Astrocyte of the spinal cord (primary cell): ENCODE results near the gene SELENOS.

Experiments used
- DNase-seq: peaks from one replicate; pipeline ENCODE4 v3.0.0; 2011; ENCODE audit warnings: low read depth, low spot score
- H3K4me3 ChIP-seq: 2 replicates; pipeline ENCODE4 v1.5.1; 2011; ENCODE audit warnings: low read depth, mild to moderate bottlenecking, low read length, moderate library complexity
- CTCF ChIP-seq: IDR thresholded peaks from 2 replicates; pipeline ENCODE4 v1.5.1; 2012; ENCODE audit warnings: low read depth, mild to moderate bottlenecking, low read length, inconsistent platforms
- in situ Hi-C: cut with HindIII; loops from 2 replicates; pipeline ENCODE4 v1.10.0; 2017; ENCODE audit warnings: low sequenced_read_pairs

SELENOS gene

DNA sequence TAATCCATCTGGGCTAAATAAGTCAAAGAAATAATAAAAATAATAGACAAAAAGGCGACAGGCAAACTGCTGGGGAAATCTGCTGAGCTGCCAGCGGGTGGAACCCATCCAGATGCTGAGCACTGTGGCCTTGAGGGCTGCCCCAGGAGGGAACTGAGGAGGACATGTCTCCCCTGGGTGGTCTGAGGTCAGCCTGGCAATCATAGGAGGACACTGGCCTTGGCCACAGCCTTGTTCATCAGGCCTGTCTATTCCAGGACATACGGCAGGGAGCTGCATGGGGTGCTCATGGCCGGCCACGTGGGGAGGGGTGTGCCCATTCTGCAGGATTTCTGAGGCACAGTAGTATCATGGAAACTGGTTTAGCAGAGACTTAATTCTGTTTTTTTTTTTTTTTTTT, 39.2 kb upstream of the SELENOS start:
- in situ Hi-C loops: no loop called here
- TF ChIP-seq CTCF: no peak
- H3K4me3 ChIP-seq: no peak overlapping the region
- DNase-seq: no peak

DNA sequence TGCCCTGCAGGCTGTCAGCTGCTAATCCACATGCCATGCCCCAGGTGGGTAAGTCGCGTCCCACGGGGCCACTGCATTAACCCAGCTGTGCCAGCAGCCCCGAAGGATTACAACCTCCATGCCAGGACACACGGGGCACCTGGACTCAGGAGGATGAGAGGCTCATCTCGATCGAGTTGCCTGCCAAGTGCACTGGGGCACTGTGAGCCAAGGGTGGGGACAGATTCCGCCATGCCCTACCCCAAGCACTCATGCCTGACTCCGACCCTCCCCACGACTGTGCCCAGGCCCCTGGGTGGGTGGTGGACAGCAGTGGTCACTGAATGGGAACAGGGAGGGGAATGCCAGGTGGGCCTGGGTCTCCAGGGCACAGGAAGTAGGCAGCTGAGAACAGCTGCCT, 38.5 kb upstream of the SELENOS start:
- in situ Hi-C loops: no loop called here
- TF ChIP-seq CTCF: no peak
- H3K4me3 ChIP-seq: no peak overlapping the region
- DNase-seq: no peak

- no peak for TF ChIP-seq CTCF
- DNase-seq: no peak
- in situ Hi-C loops: no loop called here
- no peak overlapping the region for H3K4me3 ChIP-seq
Measured at GRCh38 chr15:101314336-101315125, 37.2 kb upstream of the SELENOS start.

- no peak for TF ChIP-seq CTCF
- H3K4me3 ChIP-seq: no peak overlapping the region
- in situ Hi-C loops: no loop called here
- no peak for DNase-seq
Measured at GRCh38 chr15:101313041-101313761, 35.9 kb upstream of the SELENOS start.

DNA sequence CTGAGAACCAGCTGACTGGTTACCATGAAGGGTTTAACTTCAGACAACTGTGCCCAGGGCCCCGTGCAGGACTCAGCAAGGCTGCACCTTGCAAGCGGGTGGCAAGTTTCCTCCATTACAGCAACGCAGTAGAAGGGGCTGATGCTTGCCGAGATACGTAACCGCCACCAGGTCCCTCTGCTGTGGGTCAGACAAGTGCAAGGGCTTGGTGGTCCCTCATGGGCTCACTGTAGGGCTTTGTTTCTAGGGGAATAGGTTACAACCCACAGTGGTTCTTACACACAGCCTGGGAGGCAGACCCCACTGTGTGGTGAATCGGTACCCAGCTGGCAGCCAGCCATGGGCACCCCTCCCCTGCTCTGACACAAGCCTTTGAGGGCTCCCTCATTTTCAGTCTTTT, 33.2 kb upstream of the SELENOS start:
- no peak for DNase-seq
- in situ Hi-C loops: no loop called here
- TF ChIP-seq CTCF: no peak
- no peak overlapping the region for H3K4me3 ChIP-seq

GRCh38 chr15:101310161-101310480, 32.8 kb upstream of the SELENOS start:
- TF ChIP-seq CTCF: no peak
- no peak for DNase-seq
- no peak overlapping the region for H3K4me3 ChIP-seq
- in situ Hi-C loops: no loop called here
